ENCODE data around the gene ELOVL5.

DNA sequence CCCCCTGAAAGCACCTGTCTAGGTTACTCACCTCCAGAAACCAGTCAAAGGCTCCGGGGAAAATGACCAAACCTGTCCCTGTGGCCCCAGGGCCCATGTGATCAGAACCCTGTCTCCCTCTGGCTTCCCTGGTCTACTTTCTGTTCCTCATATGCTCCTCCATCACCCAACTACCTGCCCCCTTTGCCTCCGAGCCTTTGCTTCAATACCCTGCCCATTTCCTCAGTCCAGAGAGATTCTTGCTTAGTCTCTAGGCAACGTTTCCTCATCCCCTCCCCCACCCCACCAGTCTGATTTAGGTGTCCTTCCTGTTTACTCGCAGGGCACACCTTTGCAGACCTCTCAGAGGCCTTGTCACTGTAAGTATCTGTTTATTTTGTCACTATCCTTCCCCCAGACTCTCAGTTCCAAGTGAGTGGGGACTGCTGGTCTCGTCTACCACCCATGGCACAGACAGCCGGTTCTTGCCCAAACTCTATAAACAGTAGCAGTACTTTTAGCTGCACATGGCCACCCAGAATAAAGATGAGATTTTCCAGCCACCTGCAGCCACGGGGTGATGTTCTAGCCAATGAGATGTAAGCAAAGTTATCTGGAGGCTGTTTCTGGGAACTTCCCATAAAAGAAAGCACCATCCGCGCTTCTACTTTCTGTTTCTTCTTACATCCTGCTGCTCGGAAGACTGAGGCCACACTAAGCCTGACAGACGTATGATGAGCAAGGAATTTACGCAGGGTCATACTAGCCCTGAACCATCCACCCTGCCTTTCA is 13.3 kb downstream of the ELOVL5 start:
- TF ChIP-seq, protein P1, sequence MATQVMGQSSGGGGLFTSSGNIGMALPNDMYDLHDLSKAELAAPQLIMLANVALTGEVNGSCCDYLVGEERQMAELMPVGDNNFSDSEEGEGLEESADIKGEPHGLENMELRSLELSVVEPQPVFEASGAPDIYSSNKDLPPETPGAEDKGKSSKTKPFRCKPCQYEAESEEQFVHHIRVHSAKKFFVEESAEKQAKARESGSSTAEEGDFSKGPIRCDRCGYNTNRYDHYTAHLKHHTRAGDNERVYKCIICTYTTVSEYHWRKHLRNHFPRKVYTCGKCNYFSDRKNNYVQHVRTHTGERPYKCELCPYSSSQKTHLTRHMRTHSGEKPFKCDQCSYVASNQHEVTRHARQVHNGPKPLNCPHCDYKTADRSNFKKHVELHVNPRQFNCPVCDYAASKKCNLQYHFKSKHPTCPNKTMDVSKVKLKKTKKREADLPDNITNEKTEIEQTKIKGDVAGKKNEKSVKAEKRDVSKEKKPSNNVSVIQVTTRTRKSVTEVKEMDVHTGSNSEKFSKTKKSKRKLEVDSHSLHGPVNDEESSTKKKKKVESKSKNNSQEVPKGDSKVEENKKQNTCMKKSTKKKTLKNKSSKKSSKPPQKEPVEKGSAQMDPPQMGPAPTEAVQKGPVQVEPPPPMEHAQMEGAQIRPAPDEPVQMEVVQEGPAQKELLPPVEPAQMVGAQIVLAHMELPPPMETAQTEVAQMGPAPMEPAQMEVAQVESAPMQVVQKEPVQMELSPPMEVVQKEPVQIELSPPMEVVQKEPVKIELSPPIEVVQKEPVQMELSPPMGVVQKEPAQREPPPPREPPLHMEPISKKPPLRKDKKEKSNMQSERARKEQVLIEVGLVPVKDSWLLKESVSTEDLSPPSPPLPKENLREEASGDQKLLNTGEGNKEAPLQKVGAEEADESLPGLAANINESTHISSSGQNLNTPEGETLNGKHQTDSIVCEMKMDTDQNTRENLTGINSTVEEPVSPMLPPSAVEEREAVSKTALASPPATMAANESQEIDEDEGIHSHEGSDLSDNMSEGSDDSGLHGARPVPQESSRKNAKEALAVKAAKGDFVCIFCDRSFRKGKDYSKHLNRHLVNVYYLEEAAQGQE (IDR thresholded peaks at IDR 0.05; ENCODE audit: insufficient replicate concordance, low read depth) = no peak
- TF ChIP-seq, protein P2, sequence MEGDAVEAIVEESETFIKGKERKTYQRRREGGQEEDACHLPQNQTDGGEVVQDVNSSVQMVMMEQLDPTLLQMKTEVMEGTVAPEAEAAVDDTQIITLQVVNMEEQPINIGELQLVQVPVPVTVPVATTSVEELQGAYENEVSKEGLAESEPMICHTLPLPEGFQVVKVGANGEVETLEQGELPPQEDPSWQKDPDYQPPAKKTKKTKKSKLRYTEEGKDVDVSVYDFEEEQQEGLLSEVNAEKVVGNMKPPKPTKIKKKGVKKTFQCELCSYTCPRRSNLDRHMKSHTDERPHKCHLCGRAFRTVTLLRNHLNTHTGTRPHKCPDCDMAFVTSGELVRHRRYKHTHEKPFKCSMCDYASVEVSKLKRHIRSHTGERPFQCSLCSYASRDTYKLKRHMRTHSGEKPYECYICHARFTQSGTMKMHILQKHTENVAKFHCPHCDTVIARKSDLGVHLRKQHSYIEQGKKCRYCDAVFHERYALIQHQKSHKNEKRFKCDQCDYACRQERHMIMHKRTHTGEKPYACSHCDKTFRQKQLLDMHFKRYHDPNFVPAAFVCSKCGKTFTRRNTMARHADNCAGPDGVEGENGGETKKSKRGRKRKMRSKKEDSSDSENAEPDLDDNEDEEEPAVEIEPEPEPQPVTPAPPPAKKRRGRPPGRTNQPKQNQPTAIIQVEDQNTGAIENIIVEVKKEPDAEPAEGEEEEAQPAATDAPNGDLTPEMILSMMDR (IDR thresholded peaks at IDR 0.05; ENCODE audit: insufficient read depth, low read length) = no peak
- no peak for TF ChIP-seq POLR2AphosphoS5 (IDR thresholded peaks at IDR 0.05; ENCODE audit: low read depth)
